Thyroid gland (tissue), 4 donors: ENCODE data around the gene LRRC4C.

ENCODE experiments used
- POLR2A ChIP-seq, 2 donors: fragments of 450-650 bp; IDR thresholded peaks; one replicate each; pipeline ENCODE4 v1.6.1; 2017; ENCODE audit warnings: antibody characterized with exemption in 2 of 2, mild to moderate bottlenecking in 2 of 2, moderate library complexity in 1 of 2
- TF ChIP-seq, protein P1 (sequence below), 6 experiments: fragments of 200-600 bp in 3 of 6; fragments of 450-650 bp in 3 of 6; sonication (generic) in 3 of 6; IDR thresholded peaks; one replicate each; pipeline ENCODE4 v1.5.1; 2016 to 2019; ENCODE audit warnings: antibody characterized with exemption in 6 of 6, mild to moderate bottlenecking in 2 of 6, inconsistent platforms in 1 of 6, moderate library complexity in 1 of 6

DNA sequence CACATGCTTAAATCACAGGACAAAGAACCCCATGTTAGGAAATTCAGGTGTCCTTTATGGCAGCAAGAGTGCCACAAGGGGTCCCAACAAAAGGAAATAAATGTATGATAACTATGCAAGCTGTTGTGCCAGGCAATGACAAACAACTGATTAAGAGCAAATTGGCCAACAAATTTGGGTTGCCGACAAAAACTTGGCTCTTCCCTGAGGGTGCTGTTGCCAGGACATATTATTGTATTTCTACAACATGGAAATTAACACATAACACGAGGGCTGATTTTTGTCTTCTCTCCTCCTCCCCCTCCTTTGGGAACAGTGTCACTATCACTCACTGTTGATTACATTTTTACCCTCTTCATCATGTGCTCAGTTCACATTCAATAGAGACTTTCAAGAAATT, 56.0 kb downstream of the LRRC4C start:
- TF ChIP-seq, protein P1, sequence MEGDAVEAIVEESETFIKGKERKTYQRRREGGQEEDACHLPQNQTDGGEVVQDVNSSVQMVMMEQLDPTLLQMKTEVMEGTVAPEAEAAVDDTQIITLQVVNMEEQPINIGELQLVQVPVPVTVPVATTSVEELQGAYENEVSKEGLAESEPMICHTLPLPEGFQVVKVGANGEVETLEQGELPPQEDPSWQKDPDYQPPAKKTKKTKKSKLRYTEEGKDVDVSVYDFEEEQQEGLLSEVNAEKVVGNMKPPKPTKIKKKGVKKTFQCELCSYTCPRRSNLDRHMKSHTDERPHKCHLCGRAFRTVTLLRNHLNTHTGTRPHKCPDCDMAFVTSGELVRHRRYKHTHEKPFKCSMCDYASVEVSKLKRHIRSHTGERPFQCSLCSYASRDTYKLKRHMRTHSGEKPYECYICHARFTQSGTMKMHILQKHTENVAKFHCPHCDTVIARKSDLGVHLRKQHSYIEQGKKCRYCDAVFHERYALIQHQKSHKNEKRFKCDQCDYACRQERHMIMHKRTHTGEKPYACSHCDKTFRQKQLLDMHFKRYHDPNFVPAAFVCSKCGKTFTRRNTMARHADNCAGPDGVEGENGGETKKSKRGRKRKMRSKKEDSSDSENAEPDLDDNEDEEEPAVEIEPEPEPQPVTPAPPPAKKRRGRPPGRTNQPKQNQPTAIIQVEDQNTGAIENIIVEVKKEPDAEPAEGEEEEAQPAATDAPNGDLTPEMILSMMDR (IDR thresholded peaks at IDR 0.05) = no peak
- no peak for TF ChIP-seq POLR2A (IDR thresholded peaks at IDR 0.05)
